OCI-LY3 (cell line): Measurements from ENCODE around the gene ZNF12.
A peak's percentile ranks its signal among the peaks of the same experiment; 100 is the strongest.

Experiments used
- H2AFZ ChIP-seq: fragments of 200-600, 300-600 bp; shearing (Covaris generic); 2 replicates; pipeline ENCODE4 v1.6.0; 2014; ENCODE audit warnings: antibody characterized with exemption, low read depth, low read length
- H3K27ac ChIP-seq: fragments of 200-600, 300-600 bp; sonication (generic); 2 replicates; pipeline ENCODE4 v1.5.1; 2014; ENCODE audit warnings: mild to moderate bottlenecking, low read length, moderate library complexity, mixed read lengths
- H3K27me3 ChIP-seq: fragments of 200-600, 300-600 bp; sonication (generic); 2 replicates; pipeline ENCODE4 v1.6.1; 2014; ENCODE audit warnings: low read depth, low read length, mixed read lengths
- H3K36me3 ChIP-seq: fragments of 200-600, 300-600 bp; sonication (generic); replicated peaks from 2 replicates; pipeline ENCODE3; 2014; ENCODE audit warnings: low read depth, low read length, mixed read lengths
- H3K4me1 ChIP-seq: fragments of 300-600, 200-600 bp; sonication (generic); 2 replicates; pipeline ENCODE4 v1.6.1; 2014; ENCODE audit warnings: low read length, mixed read lengths
- H3K4me2 ChIP-seq: fragments of 200-600, 300-600 bp; sonication (generic); 2 replicates; pipeline ENCODE4 v1.6.1; 2014; ENCODE audit warnings: low read length, mixed read lengths
- H3K4me3 ChIP-seq: fragments of 300-600, 200-600 bp; sonication (generic); 2 replicates; pipeline ENCODE4 v1.5.1; 2014; ENCODE audit warnings: antibody characterized with exemption, mild to moderate bottlenecking, low read length, moderate library complexity
- H3K79me2 ChIP-seq: fragments of 300-600, 200-600 bp; shearing (Covaris generic); 2 replicates; pipeline ENCODE4 v1.6.1; 2014; ENCODE audit warnings: mild to moderate bottlenecking, low read length, mixed read lengths
- H3K9ac ChIP-seq: fragments of 300-600, 200-600 bp; shearing (Covaris generic); 2 replicates; pipeline ENCODE4 v1.6.0; 2014; ENCODE audit warnings: mild to moderate bottlenecking, low read length, moderate library complexity
- H3K9me3 ChIP-seq: fragments of 200-600, 300-600 bp; shearing (Covaris generic); 2 replicates; pipeline ENCODE4 v1.6.1; 2014; ENCODE audit warnings: low read length, mixed read lengths; ENCODE audit not compliant: insufficient read depth
- H4K20me1 ChIP-seq: fragments of 200-600, 300-600 bp; sonication (generic); 2 replicates; pipeline ENCODE4 v1.6.1; 2016; ENCODE audit warnings: low read length, mixed read lengths; ENCODE audit not compliant: insufficient read depth
- CTCF ChIP-seq: fragments of 200-600, 300-600 bp; sonication (generic); IDR thresholded peaks from 2 replicates; pipeline ENCODE4 v1.5.1; 2014; ENCODE audit warnings: antibody characterized with exemption, low read length, low read depth
- EZH2phosphoT487 ChIP-seq: fragments of 200-600 bp; shearing (Covaris generic); IDR thresholded peaks from 2 replicates; pipeline ENCODE4 v1.6.1; 2018; ENCODE audit warnings: antibody characterized with exemption, mixed run types, low read depth

Gene ZNF12

GRCh38 chr7:6709808-6710207, 3.1 kb upstream of the ZNF12 start:
- Histone ChIP-seq H3K27ac (no peak overlapping the region), H3K27me3 (no peaks in the 10 kb centered on the region), H4K20me1 (no peaks in the 10 kb centered on the region; the same call in 1 of the 2 replicates), H3K4me1 (peaks cover 5% of the 10 kb centered on the region), H3K4me3 (no peak overlapping the region), H3K9ac (no peak overlapping the region), H3K4me2 (no peak overlapping the region), H3K9me3 (peaks cover 5% of the 10 kb centered on the region; the same call in 1 of the 2 replicates), H3K79me2 (peaks cover 20% of the 10 kb centered on the region), H2AFZ (no peak overlapping the region), H3K36me3 (peaks cover 10% of the 10 kb centered on the region)
- TF ChIP-seq CTCF (no peak), EZH2phosphoT487 (no peak)

GRCh38 chr7:6708304-6708703, 1.6 kb upstream of the ZNF12 start:
- Histone ChIP-seq H3K27ac (no peak overlapping the region), H3K36me3 (peaks cover 22% of the 10 kb centered on the region), H3K9me3 (peaks cover 11% of the 10 kb centered on the region; the same call in 1 of the 2 replicates)

DNA sequence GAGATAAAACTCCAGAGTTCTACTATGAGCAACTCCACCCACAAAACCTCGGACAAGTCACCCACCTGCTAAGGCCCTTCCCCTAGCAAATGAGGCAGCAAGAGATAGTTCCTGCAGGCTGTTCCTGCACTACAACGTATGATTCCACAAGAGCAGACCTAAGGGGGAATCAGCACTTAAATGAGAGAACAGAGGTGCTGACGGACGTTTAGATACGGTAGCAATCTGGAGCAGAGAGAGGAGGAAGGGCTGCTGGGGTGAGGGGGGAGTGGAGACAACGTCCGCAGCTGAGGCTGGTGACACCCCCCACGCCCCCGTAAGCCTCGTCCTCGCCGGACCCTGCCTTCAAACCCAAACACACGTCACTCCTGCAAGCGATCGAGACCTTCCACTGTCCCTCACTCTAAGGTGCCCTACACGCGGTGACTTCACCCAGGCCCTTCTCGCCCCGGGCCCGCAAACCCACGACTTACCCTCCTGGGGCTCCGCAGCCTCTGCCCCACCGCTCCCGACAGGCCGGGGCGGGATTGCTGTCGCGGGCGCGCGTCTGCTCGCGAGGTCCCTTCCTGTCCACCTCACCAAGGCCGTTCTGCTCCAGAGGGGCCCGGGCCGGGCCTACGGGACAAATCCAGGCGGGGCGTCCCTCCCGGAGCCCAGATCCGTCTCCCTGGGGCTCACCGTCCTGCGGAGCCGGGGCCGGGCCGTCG, 635 bp downstream of the ZNF12 start:
- Histone ChIP-seq H3K9me3 (peaks cover 14% of the 10 kb centered on the region; the same call in 1 of the 2 replicates), H3K4me3 (peak overlapping the region; percentile 99), H4K20me1 (no peaks in the 10 kb centered on the region; the same call in 1 of the 2 replicates), H3K27me3 (no peaks in the 10 kb centered on the region), H3K27ac (peak overlapping the region; percentile 34), H3K36me3 (peaks cover 41% of the 10 kb centered on the region), H3K4me1 (peaks cover 5% of the 10 kb centered on the region), H2AFZ (no peak overlapping the region), H3K4me2 (peak overlapping the region; percentile 98), H3K9ac (peak overlapping the region; percentile 94), H3K79me2 (peaks cover 52% of the 10 kb centered on the region)
- no peak for TF ChIP-seq EZH2phosphoT487
- no peak for TF ChIP-seq CTCF

More at GRCh38 chr7:6708304-6708703, 1.6 kb upstream of the ZNF12 start:
- Histone ChIP-seq H3K4me1 (peaks cover 5% of the 10 kb centered on the region), H4K20me1 (no peaks in the 10 kb centered on the region; the same call in 1 of the 2 replicates), H3K9ac (no peak overlapping the region), H3K4me3 (no peak overlapping the region), H3K4me2 (no peak overlapping the region), H3K79me2 (peaks cover 33% of the 10 kb centered on the region), H3K27me3 (no peaks in the 10 kb centered on the region), H2AFZ (no peak overlapping the region)
- no peak for TF ChIP-seq CTCF
- no peak for TF ChIP-seq EZH2phosphoT487

DNA sequence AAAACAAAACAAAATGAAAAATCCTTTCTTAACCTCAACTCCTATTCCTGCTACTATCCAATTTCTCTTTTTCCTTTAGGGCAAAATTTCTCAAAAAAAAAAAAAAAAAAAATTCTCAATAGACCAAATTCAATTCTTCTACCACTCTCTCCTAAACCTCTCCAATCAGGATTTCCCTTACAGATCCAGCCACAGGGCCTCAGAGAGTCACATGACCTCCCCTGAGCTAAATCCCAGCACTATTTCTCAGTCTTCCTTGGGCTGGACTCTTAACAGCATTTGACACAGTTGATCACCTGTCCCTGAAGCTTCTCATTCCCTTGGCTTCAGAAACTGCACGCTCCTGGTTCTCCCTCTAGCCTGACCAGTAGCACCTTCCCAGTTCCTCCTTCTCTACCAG, 4.9 kb downstream of the ZNF12 start:
- H3K79me2 ChIP-seq, result peaks cover 81% of the 10 kb centered on the region
- H3K36me3 ChIP-seq, result peaks cover 81% of the 10 kb centered on the region
- no peak overlapping the region for H3K4me3 ChIP-seq
- H2AFZ ChIP-seq, result no peak overlapping the region
- TF ChIP-seq CTCF (no peak), EZH2phosphoT487 (no peak)
- H3K4me1 ChIP-seq, result no peaks in the 10 kb centered on the region
- H3K27ac ChIP-seq, result no peak overlapping the region
- H3K27me3 ChIP-seq, result no peaks in the 10 kb centered on the region
- H3K9me3 ChIP-seq, result peaks cover 32% of the 10 kb centered on the region; the same call in 1 of the 2 replicates
- no peaks in the 10 kb centered on the region; the same call in 1 of the 2 replicates for H4K20me1 ChIP-seq
- no peak overlapping the region for H3K9ac ChIP-seq
- no peak overlapping the region for H3K4me2 ChIP-seq
